Kidney (tissue), 14 donors: Measurements from ENCODE around the gene NCSTN. TPM values are rescaled to one million over a fixed set of nuclear protein-coding genes. Genes with fewer than 3 reads are reported as not detected.
"Not testable (repeated sequence)": the region's sequence is repeated elsewhere in the genome, so short reads cannot be mapped to it uniquely, and the experiment has no call there.

Experiments used
- DNase-seq, 5 donors: peaks; one replicate each; pipeline ENCODE4 v3.0.0-alpha.2; 2013 to 2020
- FAIRE-seq: peaks from 2 replicates; lab custom pipeline; 2012; peaks lifted over from hg19 to GRCh38; lab: Jason Lieb, UNC
- H3K27ac ChIP-seq, 2 donors: one replicate each; pipeline ENCODE4 v1.7.0; 2013; ENCODE audit warnings: low read depth in 2 of 2, low read length in 2 of 2, inconsistent platforms in 1 of 2
- H3K27me3 ChIP-seq: one replicate; pipeline ENCODE4 v1.7.1; 2013; ENCODE audit warnings: low read length, inconsistent platforms; ENCODE audit not compliant: control insufficient read depth, insufficient read depth
- H3K36me3 ChIP-seq, 3 donors: one replicate each; pipeline versions ENCODE4 v1.7.0 to v1.7.1; 2013; ENCODE audit warnings: low read length in 3 of 3, control low read depth in 1 of 3, inconsistent platforms in 1 of 3; ENCODE audit not compliant: insufficient read depth in 3 of 3, control insufficient read depth in 2 of 3
- H3K4me1 ChIP-seq, 3 donors: one replicate each; pipeline versions ENCODE4 v1.7.0 to v1.7.1; 2013; ENCODE audit warnings: low read length in 3 of 3, inconsistent platforms in 1 of 3, low read depth in 1 of 3; ENCODE audit not compliant: control insufficient read depth in 2 of 3, insufficient read depth in 2 of 3
- H3K4me3 ChIP-seq, 3 donors: one replicate each; pipeline versions ENCODE4 v1.7.0 to v1.8.1; 2013; ENCODE audit warnings: low read length in 3 of 3, control low read depth in 1 of 3, inconsistent platforms in 1 of 3
- H3K9ac ChIP-seq, 3 donors: one replicate each; pipeline versions ENCODE4 v1.7.0 to v1.7.1; 2013; ENCODE audit warnings: low read length in 3 of 3, control low read depth in 1 of 3, inconsistent platforms in 1 of 3
- H3K9me3 ChIP-seq, 3 donors: one replicate each; pipeline versions ENCODE4 v1.7.0 to v1.7.1; 2013; ENCODE audit warnings: low read length in 3 of 3, control low read depth in 1 of 3, inconsistent platforms in 1 of 3; ENCODE audit not compliant: control insufficient read depth in 2 of 3, insufficient read depth in 1 of 3
- CTCF ChIP-seq: IDR thresholded peaks from 3 replicates; pipeline ENCODE4 v1.5.1; 2012; ENCODE audit warnings: mild to moderate bottlenecking, moderate library complexity, borderline replicate concordance; ENCODE audit not compliant: insufficient read depth; ENCODE audit errors: extremely low read depth
- intact Hi-C: fragments of 100-400 bp; cut with DNase I; formaldehyde crosslinking; loops from one replicate; pipeline ENCODE4 v1.11.1; 2022
- polyA plus RNA-seq: library from polyadenylated mRNA; stranded (reverse); fragments of 350-450 nt; fragmentation: Illumina TruSeq; extraction: RNeasy Lipid Tissue Mini Kit (QIAGEN cat#74804); gene quantifications from one replicate; pipeline ENCODE4 v1.2.3, GENCODE V29; 2014; ENCODE audit warnings: low read depth, low replicate concordance; ENCODE audit not compliant: insufficient read depth
- total RNA-seq: library from RNA; stranded (reverse); fragmentation: NEBNext Ultra II Directional; extraction: Animal tissue kit (Norgen Biotek cat#: 25700); gene quantifications from one replicate; pipeline ENCODE4 v1.2.1, GENCODE V29; 2021
- donor health status: control.
- donor health status: control.
- donor health status: control.
- donor health status: control.
- donor health status: control.
- donor health status: DM: yes; HTN: yes; CAD: no.
- donor health status: Normal renal cell carcinoma (clear cell type).

The NCSTN gene
- total and polyA plus RNA-seq, 2 donors from 2014 or later = 73.9 to 109 TPM

DNA sequence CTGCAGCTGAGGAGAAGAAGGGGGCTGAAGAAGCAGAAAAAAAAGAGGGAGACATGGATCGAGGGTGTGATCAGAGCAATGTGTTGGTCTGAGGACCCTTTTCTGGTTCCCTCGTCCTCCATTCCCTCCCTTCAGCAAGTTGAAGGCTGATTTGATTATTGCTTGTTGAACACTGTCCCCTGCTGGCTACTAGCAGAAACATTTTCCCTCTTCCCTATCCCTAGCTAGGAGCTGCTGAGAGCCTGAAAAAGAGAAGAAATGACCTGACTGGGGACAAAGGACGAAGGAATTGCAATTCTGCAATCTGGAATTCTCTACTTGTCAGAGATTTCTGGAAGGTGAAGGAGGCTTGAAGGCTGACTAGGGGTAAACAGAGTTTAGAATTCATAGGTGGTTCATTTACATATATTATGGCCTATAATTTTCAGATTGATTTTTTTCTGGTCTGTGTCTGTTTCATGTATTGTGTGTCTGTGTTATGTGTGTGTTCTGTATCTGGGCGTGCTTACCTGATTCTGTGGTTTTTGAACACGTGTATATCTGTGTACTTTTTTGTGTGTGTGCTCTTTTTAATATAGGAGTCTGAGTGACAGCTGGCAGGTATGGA lies 33.4 kb downstream of the NCSTN start:
- peak in 3 of 5 donors; percentile 54 to 84 (median 80) for DNase-seq
- H3K27me3 ChIP-seq = no peaks in the 10 kb centered on the region
- intact Hi-C loops = no loop called here
- TF ChIP-seq CTCF = peak; percentile 98
- H3K9ac ChIP-seq = no peak overlapping the region
- FAIRE-seq = peak; percentile 15
- H3K27ac ChIP-seq = no peak overlapping the region
- no peaks in the 10 kb centered on the region for H3K9me3 ChIP-seq
- H3K4me1 ChIP-seq = peaks cover 0 to 9% (median 0%) of the 10 kb centered on the region in 3 donors
- no peaks in the 10 kb centered on the region for H3K36me3 ChIP-seq
- H3K4me3 ChIP-seq = no peak overlapping the region

GRCh38 chr1:160377585-160378206 lies 34.5 kb downstream of the NCSTN start:
- Histone ChIP-seq H3K27me3 (no peaks in the 10 kb centered on the region), H3K4me3 (no peak overlapping the region), H3K9ac (no peak overlapping the region), H3K4me1 (peaks cover 0 to 9% (median 0%) of the 10 kb centered on the region in 3 donors), H3K27ac (no peak overlapping the region), H3K36me3 (no peaks in the 10 kb centered on the region), H3K9me3 (no peaks in the 10 kb centered on the region)
- no peak for TF ChIP-seq CTCF
- intact Hi-C loops = no loop called here
- DNase-seq (no peak), FAIRE-seq (no peak)

GRCh38 chr1:160384812-160385211 lies 41.6 kb downstream of the NCSTN start:
- H3K27ac ChIP-seq, H3K9ac ChIP-seq, H3K4me3 ChIP-seq, H3K9me3 ChIP-seq, intact Hi-C loops, H3K27me3 ChIP-seq, DNase-seq, FAIRE-seq, H3K4me1 ChIP-seq, H3K36me3 ChIP-seq: not testable (repeated sequence)

DNA sequence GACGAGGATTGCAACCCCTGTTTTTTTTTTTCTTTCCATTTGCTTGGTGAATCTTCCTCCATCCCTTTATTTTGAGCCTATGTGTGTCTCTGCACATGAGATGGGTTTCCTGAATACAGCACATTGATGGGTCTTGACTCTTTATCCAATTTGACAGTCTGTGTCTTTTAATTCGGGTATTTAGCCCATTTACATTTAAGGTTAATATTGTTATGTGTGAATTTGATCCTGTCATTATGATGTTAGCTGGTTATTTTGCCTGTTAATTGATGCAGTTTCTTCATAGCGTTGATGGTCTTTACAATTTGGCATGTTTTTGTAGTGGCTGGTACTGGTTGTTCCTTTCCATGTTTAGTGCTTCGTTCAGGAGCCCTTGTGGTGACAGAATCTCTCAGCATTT lies 45.2 kb downstream of the NCSTN start:
- intact Hi-C loops, DNase-seq, H3K9me3 ChIP-seq, H3K4me1 ChIP-seq, H3K9ac ChIP-seq, H3K4me3 ChIP-seq, FAIRE-seq, H3K36me3 ChIP-seq, H3K27me3 ChIP-seq, H3K27ac ChIP-seq: not testable (repeated sequence)
